Stimulated activated CD4-positive, alpha-beta T cell treated with anti-CD3 and anti-CD28 coated beads, Interleukin-2, amount 100 ng/mL, for 24 hours (primary cell): ENCODE results near the gene THAP7.

ENCODE experiments used
- DNase-seq, 2 donors: peaks; one replicate each; pipeline ENCODE4 v3.0.0-alpha.2; 2020

The THAP7 gene

GRCh38 chr22:20962491-20962945 lies 39.4 kb downstream of the THAP7 start:
- DNase-seq, result no peak

GRCh38 chr22:20960609-20961008 lies 41.3 kb downstream of the THAP7 start:
- DNase-seq, result no peak

GRCh38 chr22:20959578-20960461 lies 42.1 kb downstream of the THAP7 start:
- no peak for DNase-seq

- DNase-seq, result no peak
Observed at GRCh38 chr22:20957683-20958431, 44.1 kb downstream of the THAP7 start.

GRCh38 chr22:20957102-20957682 lies 44.7 kb downstream of the THAP7 start:
- DNase-seq, result no peak

- no peak for DNase-seq
Observed at GRCh38 chr22:20956258-20957101, 45.4 kb downstream of the THAP7 start.

- no peak for DNase-seq
Observed at GRCh38 chr22:20955548-20955947, 46.4 kb downstream of the THAP7 start.

GRCh38 chr22:20953668-20954500 lies 48.0 kb downstream of the THAP7 start:
- no peak for DNase-seq

- DNase-seq, result no peak
Observed at GRCh38 chr22:20953342-20953608, 48.6 kb downstream of the THAP7 start.

GRCh38 chr22:20952544-20953341 lies 49.2 kb downstream of the THAP7 start:
- no peak for DNase-seq

GRCh38 chr22:20951932-20952380 lies 50.0 kb downstream of the THAP7 start:
- no peak for DNase-seq

- no peak for DNase-seq
Observed at GRCh38 chr22:20951151-20951931, 50.6 kb downstream of the THAP7 start.

GRCh38 chr22:20949698-20950183 lies 52.2 kb downstream of the THAP7 start:
- DNase-seq, result no peak
